HepG2 (cell line): ENCODE data around the gene INAFM2. TPM values are rescaled to one million over a fixed set of nuclear protein-coding genes. Genes with fewer than 3 reads are reported as not detected.

Experiments used
- ATAC-seq: fragments of 200-7000 bp; cut with Tn5 transposase; 3 replicates; pipeline ENCODE4 v1.9.1; 2020; ENCODE audit warnings: mild to moderate bottlenecking, moderate library complexity
- BruUV-seq: library from RNA; stranded (reverse); fragments of 400-500 nt; replicated peaks from 2 replicates; lab custom pipeline; 2021; lab: Mats Ljungman, UMichigan
- CTCF ChIA-PET: fragments of 300-600 bp; formaldehyde crosslinking; extraction: SDS; loops from one replicate; lab custom pipeline; 2021; ENCODE audit warnings: low total read pairs, inconsistent platforms, low intra/inter-chr PET ratio; lab: Yijun Ruan, JAX
- POLR2A ChIA-PET: fragments of 350-600 bp; sonication (Branson Sonifier 250); formaldehyde crosslinking; loops from one replicate; lab custom pipeline; 2020; ENCODE audit warnings: antibody characterized with exemption, inconsistent platforms; lab: Yijun Ruan, JAX
- DNase-seq: peaks from one replicate; pipeline ENCODE4 v3.0.0-alpha.2; 2015; ENCODE audit warnings: low spot score
- FAIRE-seq: peaks from 3 replicates; lab custom pipeline; 2011; peaks lifted over from hg19 to GRCh38; lab: Jason Lieb, UNC
- H2AFZ ChIP-seq: one replicate; pipeline ENCODE4 v1.6.1; 2011; ENCODE audit warnings: low read length, inconsistent platforms
- H3K27ac ChIP-seq: fragments of 300-600 bp; 3 replicates; pipeline ENCODE4 v1.8.0; 2011; ENCODE audit warnings: mixed run types, mild to moderate bottlenecking, mixed read lengths, low read length, inconsistent platforms; ENCODE audit not compliant: insufficient read depth; ENCODE audit errors: extremely low read length
- H3K27me3 ChIP-seq, 2 experiments: fragments of 200-600 bp in 1 of 2; 2 replicates in 1 of 2; 3 replicates in 1 of 2; pipeline versions ENCODE4 v1.6.0 to v1.8.0; 2011; ENCODE audit warnings: low read length in 2 of 2, mild to moderate bottlenecking in 2 of 2, moderate library complexity in 2 of 2, inconsistent platforms in 1 of 2; ENCODE audit not compliant: insufficient read depth in 2 of 2, control insufficient read depth in 1 of 2
- H3K36me3 ChIP-seq, 2 experiments: fragments of 200-600 bp in 1 of 2; replicated peaks in 1 of 2; 2 replicates in 1 of 2; 3 replicates in 1 of 2; pipeline versions ENCODE4 v1.5.1 to v1.8.0; 2011; ENCODE audit warnings: low read length in 2 of 2, inconsistent platforms in 1 of 2; ENCODE audit not compliant: insufficient read depth in 2 of 2, control insufficient read depth in 1 of 2
- H3K4me1 ChIP-seq: 2 replicates; pipeline ENCODE4 v1.5.1; 2012; ENCODE audit warnings: low read length, inconsistent platforms; ENCODE audit not compliant: insufficient read depth
- H3K4me2 ChIP-seq: 2 replicates; pipeline ENCODE4 v1.6.0; 2011; ENCODE audit warnings: low read depth, low read length, inconsistent platforms
- H3K4me3 ChIP-seq, 3 experiments: fragments of 200-600 bp in 1 of 3; sonication (generic), shearing (Covaris generic) in 1 of 3; replicated peaks in 1 of 3; 2 replicates each; pipeline ENCODE4 v1.5.1; 2011 to 2016; ENCODE audit warnings: low read length in 3 of 3, inconsistent platforms in 2 of 3, low read depth in 2 of 3, mild to moderate bottlenecking in 2 of 3, control low read depth in 1 of 3, mixed read lengths in 1 of 3; ENCODE audit not compliant: insufficient read depth in 1 of 3
- H3K79me2 ChIP-seq: one replicate; pipeline ENCODE4 v1.6.1; 2011; ENCODE audit warnings: low read length, inconsistent platforms; ENCODE audit not compliant: insufficient read depth
- H3K9ac ChIP-seq: 2 replicates; pipeline ENCODE4 v1.6.0; 2011; ENCODE audit warnings: mild to moderate bottlenecking, low read depth, low read length, inconsistent platforms; ENCODE audit not compliant: insufficient read depth
- H3K9me3 ChIP-seq: 2 replicates; pipeline ENCODE4 v1.5.1; 2012; ENCODE audit warnings: mild to moderate bottlenecking, low read length
- H4K20me1 ChIP-seq: 2 replicates; pipeline ENCODE4 v1.6.0; 2011; ENCODE audit warnings: inconsistent platforms, mild to moderate bottlenecking, low read length, moderate library complexity; ENCODE audit not compliant: insufficient read depth
- CBX2 ChIP-seq, 2 experiments: fragments of 200-600 bp in 1 of 2; sonication (generic); formaldehyde crosslinking in 1 of 2; IDR thresholded peaks; 2 replicates each; pipeline versions ENCODE4 v1.7.0 to v1.8.1; 2018 to 2022; ENCODE audit warnings: low read depth in 2 of 2, low read length in 1 of 2, mild to moderate bottlenecking in 1 of 2, missing genetic modification reagents in 1 of 2
- GTF3A ChIP-seq: sonication (generic); formaldehyde crosslinking; conservative IDR thresholded peaks from 2 replicates; pipeline ENCODE4 v1.4.0; 2020; ENCODE audit warnings: mild to moderate bottlenecking, missing genetic modification reagents
- HOXA3 ChIP-seq: sonication (generic); formaldehyde crosslinking; IDR thresholded peaks from 2 replicates; pipeline ENCODE4 v1.5.0; 2020; ENCODE audit warnings: missing genetic modification reagents
- ZBTB25 ChIP-seq: IDR thresholded peaks from 2 replicates; pipeline ENCODE4 v1.6.1; 2018; ENCODE audit warnings: missing genetic modification reagents
- ZNF660 ChIP-seq: sonication (generic); formaldehyde crosslinking; IDR thresholded peaks from 2 replicates; pipeline ENCODE4 v1.5.1; 2020; ENCODE audit warnings: mild to moderate bottlenecking, low read depth, missing genetic modification reagents, borderline replicate concordance
- WGBS: methylation state at CpG from one replicate; pipeline ENCODE4 v1.1.6; 2017; ENCODE audit warnings: low lambda C conversion rate; 5-methylcytosine and 5-hydroxymethylcytosine counted together
- in situ Hi-C: cut with HindIII; loops from 2 replicates; pipeline ENCODE4 v1.10.0; 2017; ENCODE audit warnings: low pct_unique_long_range_greater_than_20kb; ENCODE audit not compliant: extremely low pct_ligation_motif_present
- intact Hi-C: fragments of 100-400 bp; cut with micrococcal nuclease; formaldehyde crosslinking; loops from one replicate; pipeline ENCODE4 v1.10.0; 2022; ENCODE audit not compliant: unreplicated experiment
- polyA plus RNA-seq, 8 experiments: library from polyadenylated mRNA; depleted of rRNA in 3 of 8; stranded (reverse) in 7 of 8; unstranded in 1 of 8; fragments of >200 nt; fragmentation: Illumina TruSeq in 4 of 8; extraction: Trizol in 4 of 8; gene quantifications; 2 replicates each; pipeline versions ENCODE4 v1.2.1 to v1.2.3, GENCODE V29; 2011 to 2016; ENCODE audit warnings: low read depth in 4 of 8, missing spikeins in 1 of 8, mixed read lengths in 1 of 8; ENCODE audit not compliant: insufficient read depth in 1 of 8
- total RNA-seq, 5 experiments: library from RNA; depleted of rRNA; stranded (reverse); fragments of >200 nt; fragmentation: Illumina TruSeq; extraction: Trizol; gene quantifications; 2 replicates each; pipeline ENCODE4 v1.2.3, GENCODE V29; 2016; ENCODE audit warnings: low read depth in 1 of 5
- TF ChIP-seq, protein P1 (sequence below): sonication (generic); formaldehyde crosslinking; IDR thresholded peaks from 2 replicates; pipeline ENCODE4 v1.5.0; 2020; ENCODE audit warnings: mild to moderate bottlenecking, missing genetic modification reagents
- TF ChIP-seq, protein P2 (sequence below): sonication (generic); formaldehyde crosslinking; IDR thresholded peaks from 2 replicates; pipeline ENCODE4 v1.8.0; 2022; ENCODE audit warnings: mild to moderate bottlenecking, missing genetic modification reagents, moderate library complexity

INAFM2 gene
- total and polyA plus RNA-seq, 2 of the 13 experiments (the other 11 are each of a cell fraction or from before 2014, with no cell fraction given), result 5.5 to 6.5 TPM

DNA sequence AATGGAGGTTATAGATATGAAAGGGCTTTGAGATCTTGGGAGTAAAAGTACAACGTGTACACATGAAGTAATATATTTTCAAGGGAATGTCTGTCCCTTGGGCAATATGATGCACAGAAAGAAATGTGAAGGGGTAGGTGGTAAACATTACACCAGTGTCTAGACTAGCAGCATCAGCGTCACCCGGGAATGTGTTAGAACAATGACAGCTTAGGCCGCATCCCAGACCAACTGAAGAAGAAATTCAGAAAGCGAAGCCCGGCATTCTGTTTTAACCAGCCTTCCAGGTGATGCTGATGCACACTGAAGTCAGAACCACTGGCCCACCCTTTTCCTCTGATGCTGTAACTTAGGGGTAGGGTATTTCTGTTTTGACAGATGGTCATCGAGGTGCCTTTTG is 6.3 kb downstream of the INAFM2 start:
- no peak overlapping the region for H3K4me3 ChIP-seq
- no peak overlapping the region for H3K27ac ChIP-seq
- no peak for DNase-seq
- FAIRE-seq, result no peak
- in situ Hi-C loops (no loop called here), intact Hi-C loops (no loop called here)
- no peak overlapping the region for H2AFZ ChIP-seq
- ChIA-PET POLR2A (no interaction called here), CTCF (no interaction called here)
- no peak overlapping the region for H3K4me2 ChIP-seq
- no peaks in the 10 kb centered on the region for H3K36me3 ChIP-seq
- no peak for TF ChIP-seq ZNF660 (CRISPR knock-in tag)
- TF ChIP-seq CBX2 (IDR thresholded peaks at IDR 0.05; ENCODE audit: low read depth, low read length), result no peak
- TF ChIP-seq CBX2 (CRISPR knock-in tag; IDR thresholded peaks at IDR 0.05; ENCODE audit: low read depth), result no peak
- TF ChIP-seq HOXA3, result no peak
- TF ChIP-seq GTF3A (CRISPR knock-in tag), result no peak
- TF ChIP-seq, protein P1, sequence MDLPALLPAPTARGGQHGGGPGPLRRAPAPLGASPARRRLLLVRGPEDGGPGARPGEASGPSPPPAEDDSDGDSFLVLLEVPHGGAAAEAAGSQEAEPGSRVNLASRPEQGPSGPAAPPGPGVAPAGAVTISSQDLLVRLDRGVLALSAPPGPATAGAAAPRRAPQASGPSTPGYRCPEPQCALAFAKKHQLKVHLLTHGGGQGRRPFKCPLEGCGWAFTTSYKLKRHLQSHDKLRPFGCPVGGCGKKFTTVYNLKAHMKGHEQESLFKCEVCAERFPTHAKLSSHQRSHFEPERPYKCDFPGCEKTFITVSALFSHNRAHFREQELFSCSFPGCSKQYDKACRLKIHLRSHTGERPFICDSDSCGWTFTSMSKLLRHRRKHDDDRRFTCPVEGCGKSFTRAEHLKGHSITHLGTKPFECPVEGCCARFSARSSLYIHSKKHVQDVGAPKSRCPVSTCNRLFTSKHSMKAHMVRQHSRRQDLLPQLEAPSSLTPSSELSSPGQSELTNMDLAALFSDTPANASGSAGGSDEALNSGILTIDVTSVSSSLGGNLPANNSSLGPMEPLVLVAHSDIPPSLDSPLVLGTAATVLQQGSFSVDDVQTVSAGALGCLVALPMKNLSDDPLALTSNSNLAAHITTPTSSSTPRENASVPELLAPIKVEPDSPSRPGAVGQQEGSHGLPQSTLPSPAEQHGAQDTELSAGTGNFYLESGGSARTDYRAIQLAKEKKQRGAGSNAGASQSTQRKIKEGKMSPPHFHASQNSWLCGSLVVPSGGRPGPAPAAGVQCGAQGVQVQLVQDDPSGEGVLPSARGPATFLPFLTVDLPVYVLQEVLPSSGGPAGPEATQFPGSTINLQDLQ (CRISPR knock-in tag), result no peak
- TF ChIP-seq, protein P2, sequence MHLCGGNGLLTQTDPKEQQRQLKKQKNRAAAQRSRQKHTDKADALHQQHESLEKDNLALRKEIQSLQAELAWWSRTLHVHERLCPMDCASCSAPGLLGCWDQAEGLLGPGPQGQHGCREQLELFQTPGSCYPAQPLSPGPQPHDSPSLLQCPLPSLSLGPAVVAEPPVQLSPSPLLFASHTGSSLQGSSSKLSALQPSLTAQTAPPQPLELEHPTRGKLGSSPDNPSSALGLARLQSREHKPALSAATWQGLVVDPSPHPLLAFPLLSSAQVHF, result no peak
- no peak for TF ChIP-seq ZBTB25 (CRISPR knock-in tag)
- no peak for ATAC-seq
- H3K79me2 ChIP-seq, result no peaks in the 10 kb centered on the region
- no peaks in the 10 kb centered on the region for H3K27me3 ChIP-seq
- H3K9me3 ChIP-seq, result no peaks in the 10 kb centered on the region
- H3K9ac ChIP-seq, result no peak overlapping the region
- no peaks in the 10 kb centered on the region for H4K20me1 ChIP-seq
- BruUV-seq, result no TSS peak
- WGBS, result 72% methylated on average over 7 of the region's 7 CpGs
- peaks cover 27% of the 10 kb centered on the region for H3K4me1 ChIP-seq
